ENCODE data around the gene C16orf89. TPM values are rescaled to one million over a fixed set of nuclear protein-coding genes. Genes with fewer than 3 reads are reported as not detected.
"Not testable (repeated sequence)": the region's sequence is repeated elsewhere in the genome, so short reads cannot be mapped to it uniquely, and the experiment has no call there.

The C16orf89 gene
- total RNA-seq, 1 donor from 2014 or later, result not detected

- not testable (repeated sequence) for H3K4me3 Mint-ChIP-seq, H3K9me3 Mint-ChIP-seq, H3K27ac Mint-ChIP-seq, H3K27me3 Mint-ChIP-seq, DNase-seq
- intact Hi-C loops (cut with micrococcal nuclease), result loop anchor here (2.0 to 5.0 kb wide), 2 partner anchors 23 to 41 kb away; partner anchors contain the start of genes EEF2KMT and NAGPA
- Mint-ChIP-seq H3K4me1 (peaks cover 23% of the 10 kb centered on the region), H3K36me3 (ENCODE audit: low read depth) (peaks cover 22% of the 10 kb centered on the region)
Measured at GRCh38 chr16:5073771-5074170, 8.0 kb upstream of the C16orf89 start.

GRCh38 chr16:5073279-5073629 is 7.5 kb upstream of the C16orf89 start:
- Mint-ChIP-seq H3K4me3 (peak overlapping the region; percentile 100), H3K36me3 (ENCODE audit: low read depth) (peaks cover 22% of the 10 kb centered on the region), H3K27me3 (no peaks in the 10 kb centered on the region), H3K4me1 (peaks cover 23% of the 10 kb centered on the region), H3K27ac (peak overlapping the region; percentile 10), H3K9me3 (no peaks in the 10 kb centered on the region)
- intact Hi-C loops (cut with micrococcal nuclease), result loop anchor here (2.0 to 5.0 kb wide), 2 partner anchors 24 to 41 kb away; partner anchors contain the start of genes EEF2KMT and NAGPA
- DNase-seq, result no peak

- Mint-ChIP-seq H3K27ac (peak overlapping the region; percentile 99), H3K27me3 (no peaks in the 10 kb centered on the region), H3K36me3 (ENCODE audit: low read depth) (peaks cover 22% of the 10 kb centered on the region), H3K4me3 (peak overlapping the region; percentile 100), H3K4me1 (peaks cover 23% of the 10 kb centered on the region), H3K9me3 (no peaks in the 10 kb centered on the region)
- DNase-seq, result no peak
- intact Hi-C loops (cut with micrococcal nuclease), result loop anchor here (2.0 to 5.0 kb wide), 2 partner anchors 24 to 40 kb away; partner anchors contain the start of genes EEF2KMT and NAGPA
Measured at GRCh38 chr16:5072334-5073278, 6.8 kb upstream of the C16orf89 start.

GRCh38 chr16:5071681-5072333 is 6.1 kb upstream of the C16orf89 start, which contains the start of gene ALG1:
Gene ALG1, plus strand, starts transcription at chr16:5071843. Its CDS starts 7 bp downstream, at chr16:5071850.
- Mint-ChIP-seq H3K9me3 (no peaks in the 10 kb centered on the region), H3K27ac (peak within 1 kb of the TSS; percentile 99), H3K27me3 (no peaks in the 10 kb centered on the region), H3K36me3 (ENCODE audit: low read depth) (peaks cover 18% of the 10 kb centered on the region), H3K4me1 (peaks cover 23% of the 10 kb centered on the region), H3K4me3 (peak within 1 kb of the TSS; percentile 100)
- DNase-seq, result peak; percentile 97
- intact Hi-C loops (cut with micrococcal nuclease), result loop anchor here (2.0 to 5.0 kb wide), 2 partner anchors 25 to 40 kb away; partner anchors contain the start of genes EEF2KMT and NAGPA

GRCh38 chr16:5071341-5071680 is 5.6 kb upstream of the C16orf89 start:
- H3K9me3 Mint-ChIP-seq, result no peaks in the 10 kb centered on the region
- intact Hi-C loops (cut with micrococcal nuclease), result loop anchor here (5.0 kb wide), 1 partner anchor 39 kb away; the partner anchor contains the start of gene NAGPA
- peaks cover 23% of the 10 kb centered on the region for H3K4me1 Mint-ChIP-seq
- H3K27ac Mint-ChIP-seq, result peak overlapping the region; percentile 99
- peak overlapping the region; percentile 100 for H3K4me3 Mint-ChIP-seq
- H3K36me3 Mint-ChIP-seq (ENCODE audit: low read depth), result peaks cover 16% of the 10 kb centered on the region
- DNase-seq, result no peak
- H3K27me3 Mint-ChIP-seq, result no peaks in the 10 kb centered on the region

- no peaks in the 10 kb centered on the region for H3K27me3 Mint-ChIP-seq
- peaks cover 9% of the 10 kb centered on the region for H3K36me3 Mint-ChIP-seq (ENCODE audit: low read depth)
- H3K4me1 Mint-ChIP-seq, result peaks cover 23% of the 10 kb centered on the region
- peak overlapping the region; percentile 23 for H3K4me3 Mint-ChIP-seq
- intact Hi-C loops (cut with micrococcal nuclease), result loop anchor here (5.0 kb wide), 1 partner anchor 38 kb away; the partner anchor contains the start of gene NAGPA
- DNase-seq, result no peak
- H3K9me3 Mint-ChIP-seq, result no peaks in the 10 kb centered on the region
- peak overlapping the region; percentile 32 for H3K27ac Mint-ChIP-seq
Measured at GRCh38 chr16:5070431-5071186, 4.9 kb upstream of the C16orf89 start.

GRCh38 chr16:5069854-5070253 is 4.1 kb upstream of the C16orf89 start:
- peaks cover 23% of the 10 kb centered on the region for H3K4me1 Mint-ChIP-seq
- no peak overlapping the region for H3K4me3 Mint-ChIP-seq
- H3K9me3 Mint-ChIP-seq, result no peaks in the 10 kb centered on the region
- H3K27ac Mint-ChIP-seq, result no peak overlapping the region
- no peak for DNase-seq
- intact Hi-C loops (cut with micrococcal nuclease), result loop anchor here (5.0 kb wide), 1 partner anchor 38 kb away; the partner anchor contains the start of gene NAGPA
- H3K27me3 Mint-ChIP-seq, result no peaks in the 10 kb centered on the region
- H3K36me3 Mint-ChIP-seq (ENCODE audit: low read depth), result peaks cover 4% of the 10 kb centered on the region

GRCh38 chr16:5069048-5069447 is 3.3 kb upstream of the C16orf89 start:
- no peaks in the 10 kb centered on the region for H3K9me3 Mint-ChIP-seq
- DNase-seq, result no peak
- H3K4me1 Mint-ChIP-seq, result peaks cover 23% of the 10 kb centered on the region
- no peak overlapping the region for H3K27ac Mint-ChIP-seq
- peaks cover 2% of the 10 kb centered on the region for H3K36me3 Mint-ChIP-seq (ENCODE audit: low read depth)
- H3K4me3 Mint-ChIP-seq, result no peak overlapping the region
- H3K27me3 Mint-ChIP-seq, result no peaks in the 10 kb centered on the region
- intact Hi-C loops (cut with micrococcal nuclease), result no loop called here

- H3K4me3 Mint-ChIP-seq, result no peak overlapping the region
- intact Hi-C loops (cut with micrococcal nuclease), result no loop called here
- peaks cover 7% of the 10 kb centered on the region for H3K4me1 Mint-ChIP-seq
- no peak overlapping the region for H3K27ac Mint-ChIP-seq
- H3K27me3 Mint-ChIP-seq, result no peaks in the 10 kb centered on the region
- H3K9me3 Mint-ChIP-seq, result no peaks in the 10 kb centered on the region
- no peaks in the 10 kb centered on the region for H3K36me3 Mint-ChIP-seq (ENCODE audit: low read depth)
- DNase-seq, result no peak
Measured at GRCh38 chr16:5066511-5066910, 755 bp upstream of the C16orf89 start.

GRCh38 chr16:5065326-5065725 is 430 bp downstream of the C16orf89 start:
- H3K9me3 Mint-ChIP-seq, result no peaks in the 10 kb centered on the region
- DNase-seq, result no peak
- H3K4me1 Mint-ChIP-seq, result no peaks in the 10 kb centered on the region
- intact Hi-C loops (cut with micrococcal nuclease), result no loop called here
- H3K27ac Mint-ChIP-seq, result no peak overlapping the region
- no peaks in the 10 kb centered on the region for H3K27me3 Mint-ChIP-seq
- no peak overlapping the region for H3K4me3 Mint-ChIP-seq
- H3K36me3 Mint-ChIP-seq (ENCODE audit: low read depth), result no peaks in the 10 kb centered on the region

- intact Hi-C loops (cut with micrococcal nuclease), result no loop called here
- Mint-ChIP-seq H3K27me3 (no peaks in the 10 kb centered on the region), H3K4me3 (no peak overlapping the region), H3K36me3 (ENCODE audit: low read depth) (no peaks in the 10 kb centered on the region), H3K4me1 (no peaks in the 10 kb centered on the region), H3K9me3 (no peaks in the 10 kb centered on the region), H3K27ac (no peak overlapping the region)
- DNase-seq, result no peak
Measured at GRCh38 chr16:5064915-5065314, 841 bp downstream of the C16orf89 start.

- no peak overlapping the region for H3K4me3 Mint-ChIP-seq
- intact Hi-C loops (cut with micrococcal nuclease), result no loop called here
- no peak overlapping the region for H3K27ac Mint-ChIP-seq
- H3K27me3 Mint-ChIP-seq, result no peaks in the 10 kb centered on the region
- H3K36me3 Mint-ChIP-seq (ENCODE audit: low read depth), result no peaks in the 10 kb centered on the region
- H3K4me1 Mint-ChIP-seq, result no peaks in the 10 kb centered on the region
- no peak for DNase-seq
- no peaks in the 10 kb centered on the region for H3K9me3 Mint-ChIP-seq
Measured at GRCh38 chr16:5062790-5063765, 2.7 kb downstream of the C16orf89 start.
